ENCODE data around the gene CALHM6. TPM values are rescaled to one million over a fixed set of nuclear protein-coding genes. Genes with fewer than 3 reads are reported as not detected.

Gene CALHM6
- total and polyA plus RNA-seq, 2 donors = 7.1 to 9.5 TPM

DNA sequence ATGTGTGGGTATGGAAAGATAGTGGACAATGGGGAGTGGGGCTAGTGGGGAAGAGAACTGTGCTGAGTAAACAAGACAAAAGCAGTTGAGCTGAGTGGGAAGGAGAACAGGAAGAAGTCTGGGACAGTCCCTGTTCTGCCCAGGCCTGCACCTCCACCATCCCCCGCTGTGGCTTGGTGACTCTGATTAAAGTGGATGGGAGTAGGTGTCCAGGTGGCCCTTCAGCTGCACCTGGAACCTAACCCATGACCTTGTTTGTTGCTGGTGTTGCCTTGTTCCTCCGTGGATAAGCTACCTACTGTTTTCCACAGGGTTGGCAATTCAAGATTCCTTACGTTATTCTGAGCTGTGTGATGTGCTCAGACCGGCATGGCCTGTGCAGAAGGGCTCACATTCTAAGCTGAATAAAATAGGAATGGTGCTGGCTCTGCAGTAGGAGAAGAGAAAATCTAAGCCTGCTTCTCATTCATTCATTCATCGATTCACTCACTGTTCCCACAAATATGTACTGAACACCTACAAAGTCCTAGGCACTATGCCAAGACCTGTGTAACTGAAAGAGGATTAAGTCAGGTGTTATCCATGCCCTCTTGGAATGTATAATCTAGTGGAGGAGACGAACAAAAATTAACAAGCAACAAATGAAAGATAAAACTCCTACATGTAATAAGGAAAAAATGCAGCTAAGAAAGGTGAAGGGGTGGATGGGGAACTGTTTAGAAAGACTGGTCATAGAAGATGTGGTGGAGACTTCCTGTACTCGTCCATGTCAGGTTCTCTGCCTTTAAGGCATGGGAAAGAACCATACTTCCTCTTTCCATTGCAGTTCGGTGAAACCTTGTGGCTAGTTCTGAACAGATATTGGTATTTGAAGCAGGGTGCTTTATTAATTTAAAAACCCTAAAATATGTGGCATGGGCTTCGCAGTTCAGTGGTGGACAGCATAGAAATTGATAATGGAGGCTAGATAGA lies 10.1 kb upstream of the CALHM6 start:
- DNase-seq (ENCODE audit: extremely low spot score) = no peak
- Histone ChIP-seq H3K4me3 (ENCODE audit: low read depth, low read length) (no peak overlapping the region), H3K4me1 (ENCODE audit: insufficient read depth) (no peaks in the 10 kb centered on the region), H3K36me3 (ENCODE audit: insufficient read depth) (no peaks in the 10 kb centered on the region), H3K27ac (ENCODE audit: low read depth) (no peak overlapping the region)
- 75% methylated on average over 9 of the region's 9 CpGs for WGBS

DNA sequence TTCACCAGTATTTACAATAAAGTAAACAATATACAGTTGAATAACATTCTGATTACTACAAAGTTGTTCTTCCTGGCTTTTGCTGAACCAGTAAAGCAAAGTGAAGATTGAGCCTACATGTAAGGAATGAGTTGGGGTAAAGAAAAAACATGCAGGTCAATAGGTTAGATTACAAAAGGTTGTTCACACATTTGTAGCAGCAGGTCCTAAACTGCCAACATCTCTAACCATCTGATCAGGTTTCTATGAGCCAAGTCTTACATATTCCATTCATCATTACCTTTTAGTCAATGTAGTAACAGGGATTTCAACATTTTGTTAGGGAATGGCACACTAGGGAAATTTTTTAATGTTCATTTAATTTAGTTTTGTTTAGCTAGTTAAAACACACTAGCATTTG lies 9.3 kb upstream of the CALHM6 start:
- Histone ChIP-seq H3K4me1 (ENCODE audit: insufficient read depth) (no peaks in the 10 kb centered on the region), H3K36me3 (ENCODE audit: insufficient read depth) (no peaks in the 10 kb centered on the region)

DNA sequence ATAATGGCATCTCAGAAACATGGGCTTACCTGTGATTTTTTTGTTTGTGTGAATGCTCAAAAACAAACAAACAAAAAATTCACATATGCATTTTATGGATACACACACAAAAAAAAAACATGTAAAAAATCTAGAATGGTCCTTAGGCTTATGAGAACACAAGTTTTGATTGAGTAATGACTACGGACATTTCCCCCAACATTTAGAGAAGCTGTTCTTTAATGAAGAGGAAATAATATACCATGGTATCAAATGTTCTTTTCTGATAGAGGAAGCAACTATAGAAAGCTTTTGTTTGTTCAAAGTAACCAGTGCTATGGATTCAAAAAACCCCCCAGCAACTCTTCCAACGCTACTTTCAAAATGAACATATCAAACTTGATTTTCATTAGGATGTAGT lies 8.6 kb upstream of the CALHM6 start:
- no peak for DNase-seq (ENCODE audit: extremely low spot score)
- Histone ChIP-seq H3K4me1 (ENCODE audit: insufficient read depth) (no peaks in the 10 kb centered on the region), H3K27ac (ENCODE audit: low read depth) (no peak overlapping the region), H3K36me3 (ENCODE audit: insufficient read depth) (no peaks in the 10 kb centered on the region), H3K4me3 (ENCODE audit: low read depth, low read length) (no peak overlapping the region)
- 87% methylated on average over 2 of the region's 2 CpGs for WGBS

More for the DNA sequence above, 9.3 kb upstream of the CALHM6 start:
- DNase-seq (ENCODE audit: extremely low spot score) = no peak
- H3K27ac ChIP-seq (ENCODE audit: low read depth) = no peak overlapping the region
- H3K4me3 ChIP-seq (ENCODE audit: low read depth, low read length) = no peak overlapping the region

DNA sequence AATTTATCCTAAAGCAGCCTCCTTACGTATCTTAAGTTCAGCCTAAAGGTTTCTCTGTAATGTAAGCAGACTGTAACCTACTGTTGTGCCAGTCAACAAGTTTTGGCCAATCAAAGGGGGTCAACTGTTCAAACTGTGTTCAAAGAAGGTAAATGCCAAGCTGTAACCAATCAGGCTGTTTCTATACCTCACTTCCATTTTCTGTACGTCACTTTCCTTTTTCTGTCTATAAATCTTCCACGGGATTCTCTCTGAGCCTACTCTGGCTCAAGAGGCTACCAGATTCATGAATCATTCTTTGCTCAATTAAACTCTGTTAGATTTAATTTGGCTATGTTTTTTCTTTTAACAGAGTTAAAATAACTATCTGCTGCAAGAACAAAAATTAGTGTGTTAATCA lies 5.1 kb upstream of the CALHM6 start:
- DNase-seq (ENCODE audit: extremely low spot score) = no peak
- Histone ChIP-seq H3K27ac (ENCODE audit: low read depth) (no peak overlapping the region), H3K4me3 (ENCODE audit: low read depth, low read length) (no peak overlapping the region), H3K4me1 (ENCODE audit: insufficient read depth) (no peaks in the 10 kb centered on the region), H3K36me3 (ENCODE audit: insufficient read depth) (no peaks in the 10 kb centered on the region)
- 88% methylated on average over 3 of the region's 3 CpGs for WGBS

DNA sequence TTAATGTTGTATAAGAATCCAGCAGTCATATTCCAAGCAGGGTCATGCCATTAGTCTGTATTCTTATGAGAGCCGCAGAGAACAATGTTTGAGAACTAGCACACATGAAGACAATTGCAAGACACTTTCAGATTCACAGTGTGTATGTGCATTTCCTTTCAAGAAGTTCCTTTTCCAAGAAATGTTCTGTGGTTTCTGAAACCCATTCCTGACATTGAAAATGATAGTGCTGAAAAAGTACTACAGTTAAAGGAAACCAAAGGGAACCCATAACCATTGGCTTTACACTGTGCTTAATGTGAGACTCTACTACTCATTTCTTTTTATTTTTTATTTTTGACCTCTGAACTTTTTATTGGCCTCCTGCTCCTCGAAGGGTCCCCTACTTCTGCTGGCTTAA lies 4.2 kb upstream of the CALHM6 start:
- no peaks in the 10 kb centered on the region for H3K36me3 ChIP-seq (ENCODE audit: insufficient read depth)
- no peaks in the 10 kb centered on the region for H3K4me1 ChIP-seq (ENCODE audit: insufficient read depth)

DNA sequence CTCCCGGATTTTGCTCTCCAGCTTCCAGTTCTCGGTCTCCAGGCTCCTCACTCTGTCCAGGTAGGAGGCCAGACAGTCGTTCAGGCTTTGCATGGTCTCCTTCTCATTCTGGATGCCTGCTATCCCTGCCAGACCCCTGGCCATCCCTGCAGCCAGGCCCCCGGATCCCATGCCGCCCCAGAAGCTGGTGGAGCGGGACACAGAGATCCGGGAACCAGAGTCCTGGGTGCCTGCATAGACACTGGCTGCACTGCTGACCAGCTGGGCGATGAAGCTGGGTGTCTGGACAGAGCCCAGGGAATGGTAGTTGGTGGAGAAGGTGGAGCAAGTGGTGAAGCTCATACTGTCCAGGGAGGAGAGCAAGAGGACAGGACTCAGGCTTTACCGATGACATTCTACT lies 2.9 kb upstream of the CALHM6 start:
- Histone ChIP-seq H3K4me3 (ENCODE audit: low read depth, low read length) (no peak overlapping the region), H3K36me3 (ENCODE audit: insufficient read depth) (no peaks in the 10 kb centered on the region), H3K27ac (ENCODE audit: low read depth) (no peak overlapping the region), H3K4me1 (ENCODE audit: insufficient read depth) (no peaks in the 10 kb centered on the region)
- WGBS = 93% methylated on average over 9 of the region's 9 CpGs
- DNase-seq (ENCODE audit: extremely low spot score) = no peak

More for the DNA sequence above, 4.2 kb upstream of the CALHM6 start:
- H3K4me3 ChIP-seq (ENCODE audit: low read depth, low read length) = no peak overlapping the region
- DNase-seq (ENCODE audit: extremely low spot score) = no peak
- WGBS = 83% methylated on average over 2 of the region's 2 CpGs
- H3K27ac ChIP-seq (ENCODE audit: low read depth) = no peak overlapping the region

DNA sequence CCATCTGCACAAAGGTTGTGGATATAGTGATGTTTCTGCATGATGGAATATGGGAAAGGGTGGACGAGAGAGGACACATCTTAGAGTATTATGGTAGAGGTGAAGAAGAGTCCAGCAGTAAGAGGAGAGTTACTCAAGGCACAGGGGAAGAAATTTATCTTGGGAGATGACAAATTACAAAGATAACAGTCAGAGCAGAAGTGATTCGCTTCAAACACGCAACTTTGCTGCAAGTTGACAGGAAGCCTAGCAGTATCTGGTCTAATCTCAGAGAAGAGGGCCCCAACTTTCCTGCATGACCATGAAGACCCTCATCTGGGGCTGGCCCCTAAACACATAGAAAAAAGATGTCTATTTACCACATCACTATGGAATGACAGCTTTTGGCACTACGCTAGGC lies 1.2 kb upstream of the CALHM6 start:
- Histone ChIP-seq H3K4me3 (ENCODE audit: low read depth, low read length) (no peak overlapping the region), H3K4me1 (ENCODE audit: insufficient read depth) (no peaks in the 10 kb centered on the region), H3K27ac (ENCODE audit: low read depth) (no peak overlapping the region), H3K36me3 (ENCODE audit: insufficient read depth) (no peaks in the 10 kb centered on the region)
- WGBS = 77% methylated on average over 4 of the region's 4 CpGs
- DNase-seq (ENCODE audit: extremely low spot score) = no peak

DNA sequence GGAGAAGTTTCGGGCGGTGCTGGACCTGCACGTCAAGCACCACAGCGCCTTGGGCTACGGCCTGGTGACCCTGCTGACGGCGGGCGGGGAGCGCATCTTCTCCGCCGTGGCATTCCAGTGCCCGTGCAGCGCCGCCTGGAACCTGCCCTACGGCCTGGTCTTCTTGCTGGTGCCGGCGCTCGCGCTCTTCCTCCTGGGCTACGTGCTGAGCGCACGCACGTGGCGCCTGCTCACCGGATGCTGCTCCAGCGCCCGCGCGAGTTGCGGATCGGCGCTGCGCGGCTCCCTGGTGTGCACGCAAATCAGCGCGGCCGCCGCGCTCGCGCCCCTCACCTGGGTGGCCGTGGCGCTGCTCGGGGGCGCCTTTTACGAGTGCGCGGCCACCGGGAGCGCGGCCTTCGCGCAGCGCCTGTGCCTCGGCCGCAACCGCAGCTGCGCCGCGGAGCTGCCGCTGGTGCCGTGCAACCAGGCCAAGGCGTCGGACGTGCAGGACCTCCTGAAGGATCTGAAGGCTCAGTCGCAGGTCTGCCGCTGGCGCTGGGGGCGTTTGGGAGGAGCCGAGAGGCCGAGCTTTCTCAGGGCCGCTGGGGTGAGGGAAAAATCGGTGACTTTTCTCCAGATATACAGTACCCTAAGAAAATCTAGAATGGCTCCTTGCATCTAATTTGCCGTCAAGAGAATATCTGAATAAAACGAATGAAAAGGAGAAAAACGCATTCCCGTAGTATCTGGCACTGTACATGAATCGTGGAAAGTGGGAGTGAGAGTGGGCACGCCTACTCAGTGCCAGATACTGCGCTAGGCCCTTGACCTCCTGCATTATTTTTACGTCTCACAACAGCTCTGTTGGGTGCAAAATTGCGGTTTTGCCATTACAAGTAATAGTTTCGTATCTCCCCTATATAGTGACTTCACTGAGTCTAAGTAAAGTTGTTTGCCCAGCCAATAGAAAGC lies 1.0 kb downstream of the CALHM6 start:
- H3K27ac ChIP-seq (ENCODE audit: low read depth) = no peak overlapping the region

DNA sequence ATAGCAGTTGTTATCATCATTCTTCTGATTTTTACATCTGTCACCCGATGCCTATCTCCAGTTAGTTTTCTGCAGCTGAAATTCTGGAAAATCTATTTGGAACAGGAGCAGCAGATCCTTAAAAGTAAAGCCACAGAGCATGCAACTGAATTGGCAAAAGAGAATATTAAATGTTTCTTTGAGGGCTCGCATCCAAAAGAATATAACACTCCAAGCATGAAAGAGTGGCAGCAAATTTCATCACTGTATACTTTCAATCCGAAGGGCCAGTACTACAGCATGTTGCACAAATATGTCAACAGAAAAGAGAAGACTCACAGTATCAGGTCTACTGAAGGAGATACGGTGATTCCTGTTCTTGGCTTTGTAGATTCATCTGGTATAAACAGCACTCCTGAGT lies 2.1 kb downstream of the CALHM6 start:
- no peaks in the 10 kb centered on the region for H3K36me3 ChIP-seq (ENCODE audit: insufficient read depth)
- WGBS = 88% methylated on average over 4 of the region's 4 CpGs
- no peak overlapping the region for H3K4me3 ChIP-seq (ENCODE audit: low read depth, low read length)
- no peaks in the 10 kb centered on the region for H3K4me1 ChIP-seq (ENCODE audit: insufficient read depth)
- no peak overlapping the region for H3K27ac ChIP-seq (ENCODE audit: low read depth)
- no peak for DNase-seq (ENCODE audit: extremely low spot score)

More for the DNA sequence above, 1.0 kb downstream of the CALHM6 start:
- Histone ChIP-seq H3K36me3 (ENCODE audit: insufficient read depth) (no peaks in the 10 kb centered on the region), H3K4me3 (ENCODE audit: low read depth, low read length) (peak overlapping the region; percentile 42), H3K4me1 (ENCODE audit: insufficient read depth) (no peaks in the 10 kb centered on the region)
- WGBS = 10% methylated on average over 84 of the region's 84 CpGs
- DNase-seq (ENCODE audit: extremely low spot score) = no peak

DNA sequence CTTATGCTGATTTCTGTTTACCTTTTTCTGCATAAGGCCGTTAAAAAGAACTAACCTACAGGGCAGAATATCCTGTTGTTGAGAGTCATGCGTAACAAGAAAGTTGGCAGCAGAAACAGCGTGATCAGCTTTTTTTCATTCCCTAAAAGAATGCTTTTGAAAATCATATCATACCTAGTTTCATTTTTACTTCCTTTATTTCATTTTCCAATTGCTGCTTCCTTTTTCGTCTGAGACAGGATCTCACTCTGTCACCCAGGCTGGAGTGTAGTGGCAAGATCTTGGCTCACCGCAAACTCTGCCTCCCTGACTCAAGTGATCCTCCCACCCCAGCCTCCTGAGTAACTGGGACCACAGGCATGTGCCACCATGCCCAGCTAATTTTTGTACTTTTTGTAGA lies 4.1 kb downstream of the CALHM6 start:
- H3K4me3 ChIP-seq (ENCODE audit: low read depth, low read length) = no peak overlapping the region
- no peaks in the 10 kb centered on the region for H3K36me3 ChIP-seq (ENCODE audit: insufficient read depth)
- DNase-seq (ENCODE audit: extremely low spot score) = no peak
- H3K27ac ChIP-seq (ENCODE audit: low read depth) = no peak overlapping the region
- 69% methylated on average over 5 of the region's 5 CpGs for WGBS
- H3K4me1 ChIP-seq (ENCODE audit: insufficient read depth) = no peaks in the 10 kb centered on the region

DNA sequence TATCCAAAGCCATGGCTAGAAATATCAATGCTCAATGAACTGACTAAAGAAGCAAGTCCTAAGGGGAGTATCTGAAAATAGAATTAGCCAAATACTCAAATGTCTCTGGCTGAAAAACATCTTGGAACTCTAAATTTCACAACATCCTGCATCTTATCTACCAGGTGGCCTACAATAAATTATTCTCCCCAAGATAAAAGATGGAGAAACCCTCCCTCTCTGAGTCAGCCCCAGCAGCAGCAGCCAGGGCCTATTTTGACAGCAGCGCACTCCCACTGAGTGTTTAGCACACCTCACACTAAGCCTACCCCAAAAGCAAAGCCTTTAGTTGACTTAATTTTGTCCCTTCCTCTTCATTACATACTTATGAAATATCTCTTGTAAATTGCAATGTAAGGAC lies 5.9 kb downstream of the CALHM6 start:
- Histone ChIP-seq H3K4me1 (ENCODE audit: insufficient read depth) (no peaks in the 10 kb centered on the region), H3K27ac (ENCODE audit: low read depth) (no peak overlapping the region), H3K4me3 (ENCODE audit: low read depth, low read length) (no peak overlapping the region), H3K36me3 (ENCODE audit: insufficient read depth) (no peaks in the 10 kb centered on the region)
- DNase-seq (ENCODE audit: extremely low spot score) = no peak
- WGBS = 94% methylated on average over 1 of the region's 1 CpG

DNA sequence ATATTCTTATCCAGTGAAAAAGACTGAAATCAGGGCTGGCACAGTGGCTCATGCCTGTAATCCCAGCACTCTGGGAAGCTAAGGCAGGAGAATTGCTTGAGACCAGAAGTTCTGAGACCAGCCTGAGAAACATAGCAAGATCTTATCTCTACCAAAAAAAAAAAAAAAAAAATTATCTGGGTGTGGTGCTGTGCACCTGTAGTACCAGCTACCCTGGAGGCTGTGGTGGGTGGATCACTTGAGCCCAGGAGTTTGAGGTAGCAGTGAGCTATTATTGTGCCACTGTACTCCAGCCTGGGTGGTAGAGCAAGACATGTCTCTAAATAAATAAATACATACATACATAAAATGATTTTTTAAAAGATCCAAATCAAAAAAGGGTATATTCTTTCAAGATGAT lies 6.3 kb downstream of the CALHM6 start:
- Histone ChIP-seq H3K4me3 (ENCODE audit: low read depth, low read length) (no peak overlapping the region), H3K36me3 (ENCODE audit: insufficient read depth) (no peaks in the 10 kb centered on the region), H3K4me1 (ENCODE audit: insufficient read depth) (no peaks in the 10 kb centered on the region), H3K27ac (ENCODE audit: low read depth) (no peak overlapping the region)
- DNase-seq (ENCODE audit: extremely low spot score) = no peak

DNA sequence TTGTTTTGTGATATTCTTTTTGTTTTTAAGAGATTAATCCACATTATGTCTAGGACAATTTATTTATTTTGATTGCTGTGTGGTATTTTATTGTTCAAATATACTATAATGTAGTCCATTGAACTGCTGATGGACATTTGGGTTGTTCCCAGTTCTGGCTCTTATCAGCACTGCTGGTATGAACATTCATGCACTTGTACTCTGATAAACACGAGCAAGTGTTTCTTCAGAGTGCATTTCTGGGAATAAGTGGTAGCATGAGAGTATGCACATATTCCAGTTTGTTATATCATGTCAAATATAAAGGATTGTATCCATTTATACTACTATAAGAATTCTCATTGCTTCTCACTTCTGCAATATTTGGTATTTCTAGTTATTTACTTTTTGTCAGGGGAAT lies 7.1 kb downstream of the CALHM6 start:
- Histone ChIP-seq H3K4me3 (ENCODE audit: low read depth, low read length) (no peak overlapping the region), H3K27ac (ENCODE audit: low read depth) (no peak overlapping the region), H3K36me3 (ENCODE audit: insufficient read depth) (no peaks in the 10 kb centered on the region), H3K4me1 (ENCODE audit: insufficient read depth) (no peaks in the 10 kb centered on the region)
- WGBS = 43% methylated on average over 1 of the region's 1 CpG
- DNase-seq (ENCODE audit: extremely low spot score) = no peak

DNA sequence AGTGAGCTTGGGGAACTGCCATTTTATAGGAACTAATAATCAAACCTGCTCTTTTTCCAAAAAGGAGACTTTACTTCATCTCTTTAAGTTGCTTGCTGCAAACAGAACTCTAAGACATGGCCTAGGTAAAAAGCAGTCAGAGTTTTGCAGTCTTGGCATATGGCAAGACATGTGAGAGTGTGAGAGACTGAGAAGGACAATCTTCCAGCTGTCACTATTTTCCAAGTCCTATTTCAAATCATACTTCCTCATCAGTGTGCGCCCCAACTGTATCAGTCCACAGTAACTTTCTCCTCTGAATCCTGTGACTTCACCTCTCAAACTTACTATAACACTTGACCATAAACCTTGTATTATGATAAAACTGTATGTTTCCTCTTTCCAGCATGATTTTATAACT lies 10.4 kb downstream of the CALHM6 start:
- no peak for DNase-seq (ENCODE audit: extremely low spot score)
- WGBS = 80% methylated on average over 1 of the region's 1 CpG

More for the DNA sequence above, 10.4 kb downstream of the CALHM6 start:
- H3K27ac ChIP-seq (ENCODE audit: low read depth) = no peak overlapping the region
- H3K4me3 ChIP-seq (ENCODE audit: low read depth, low read length) = no peak overlapping the region
- no peaks in the 10 kb centered on the region for H3K36me3 ChIP-seq (ENCODE audit: insufficient read depth)
- no peaks in the 10 kb centered on the region for H3K4me1 ChIP-seq (ENCODE audit: insufficient read depth)

Measured in urinary bladder (tissue), 4 donors.